T-helper 22 cell (primary cell): ENCODE measurements around the gene CYB561D2.
A peak's percentile ranks its signal among the peaks of the same experiment; 100 is the strongest.

ENCODE experiments used
- DNase-seq: peaks from one replicate; pipeline ENCODE4 v3.0.0-alpha.2; 2020; ENCODE audit warnings: low read depth

The CYB561D2 gene

DNA sequence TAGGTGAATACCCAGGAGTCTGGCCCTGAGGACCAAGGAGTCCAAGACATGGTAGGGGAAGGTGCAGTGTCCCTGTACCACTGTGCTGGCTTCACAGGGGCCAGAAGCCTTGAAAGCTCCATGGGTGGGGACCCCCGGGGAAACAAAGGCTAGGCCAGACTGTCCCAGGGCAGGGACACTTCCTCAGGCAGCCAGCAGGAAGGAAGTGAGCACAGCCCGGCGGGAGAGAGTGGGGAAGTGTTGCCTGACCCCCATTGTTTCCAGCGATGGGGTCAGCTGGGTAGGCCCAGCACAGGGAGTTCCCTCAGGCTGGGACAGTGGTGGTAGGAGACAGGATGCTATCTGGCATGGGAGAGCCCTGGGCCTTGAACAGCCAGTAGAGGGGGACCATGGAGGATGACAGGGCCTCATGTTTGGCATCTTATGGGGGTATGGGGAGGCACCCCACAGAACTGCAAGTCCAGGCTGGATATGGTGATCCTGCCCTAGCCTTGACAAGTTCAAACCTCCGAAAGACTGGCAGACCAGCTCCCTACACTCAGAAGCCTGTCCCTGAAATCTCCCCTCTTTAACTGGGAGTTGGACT, 27.0 kb upstream of the CYB561D2 start:
- DNase-seq, result no peak

DNA sequence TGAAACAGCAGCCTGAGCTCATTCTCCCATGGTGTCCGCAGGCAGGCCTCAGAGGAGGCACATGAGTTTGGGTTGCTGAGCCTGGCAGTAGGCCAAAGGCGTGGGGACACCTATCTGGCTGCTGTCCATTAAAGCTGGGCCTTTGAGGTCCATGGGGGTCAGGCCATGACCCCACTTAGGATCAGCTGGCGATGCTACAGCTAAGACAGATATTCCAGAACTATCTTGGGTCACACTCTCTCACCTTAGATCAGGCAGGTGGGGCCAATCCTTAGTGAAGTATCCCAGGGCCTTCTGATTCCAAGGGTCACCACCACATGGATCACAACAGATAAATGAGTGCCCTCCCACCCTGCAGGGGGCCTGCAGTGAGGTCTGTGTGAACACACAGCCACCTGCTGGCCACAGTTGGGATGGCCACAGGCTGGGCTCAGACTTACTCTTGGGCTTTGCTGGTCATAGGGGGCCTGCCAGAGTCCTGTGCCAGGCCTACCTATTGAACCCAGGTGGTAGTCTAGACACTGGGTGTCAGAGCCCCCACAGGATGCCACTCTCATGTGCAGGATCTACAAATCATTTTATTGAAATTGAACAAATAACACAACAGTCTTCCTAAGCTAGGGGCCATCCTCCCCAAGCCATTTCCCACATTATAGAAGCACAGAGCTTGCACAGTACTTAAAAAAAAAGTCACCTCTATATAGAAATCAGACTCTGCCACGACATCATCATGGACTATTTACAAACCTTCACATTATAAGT, 26.1 kb upstream of the CYB561D2 start:
- peak; percentile 26 for DNase-seq

DNA sequence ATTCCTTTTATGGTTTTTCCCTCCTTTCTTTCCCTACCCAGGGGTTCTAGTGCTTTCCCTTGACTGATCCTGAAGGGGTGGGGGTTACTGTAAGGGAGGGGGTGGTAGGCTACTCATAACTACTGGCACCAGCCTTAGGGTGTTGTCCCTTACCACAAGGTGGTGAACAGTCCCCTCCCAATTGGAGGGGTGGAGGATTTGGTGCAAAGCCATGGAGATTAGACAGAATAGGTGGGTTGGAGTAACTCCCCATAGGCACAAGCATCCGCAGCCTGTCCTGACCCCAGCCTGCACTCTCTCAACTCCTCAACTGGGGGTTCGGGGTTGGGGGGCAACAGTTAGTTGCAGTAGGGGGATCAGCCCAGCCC, 25.6 kb upstream of the CYB561D2 start:
- DNase-seq, result no peak

DNA sequence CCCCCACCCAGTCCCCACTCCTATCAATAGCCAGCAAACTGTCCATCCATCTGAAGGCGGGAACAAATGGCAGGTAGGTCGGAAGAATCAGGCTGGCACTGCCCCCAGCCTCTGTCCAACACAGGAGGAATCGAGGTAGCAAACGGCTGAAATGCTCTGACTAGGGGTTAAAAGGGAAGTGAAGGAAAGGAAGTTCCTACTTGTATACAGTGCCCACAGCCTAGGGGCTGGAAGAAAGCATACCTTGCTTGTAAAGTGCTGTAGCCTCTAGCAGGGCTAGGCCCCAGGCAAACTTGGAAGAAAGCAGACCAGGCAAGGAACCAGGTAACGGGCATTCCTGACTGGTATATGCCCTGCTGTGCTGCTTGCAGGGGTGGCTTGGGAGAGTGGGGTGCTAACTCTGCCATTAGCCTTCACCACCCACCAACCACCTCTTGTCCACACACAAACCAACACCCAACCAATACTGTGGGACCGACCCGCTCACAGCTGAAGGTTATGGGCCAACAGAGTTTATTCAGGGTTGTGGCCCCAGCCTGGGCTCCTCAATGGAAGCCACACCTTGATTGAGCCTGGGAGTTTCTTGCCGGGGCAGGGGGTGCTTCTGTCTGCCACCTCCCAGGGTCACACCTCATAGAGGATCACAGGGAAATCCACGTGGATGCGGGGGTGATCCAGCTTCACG, 25.0 kb upstream of the CYB561D2 start:
- no peak for DNase-seq

DNA sequence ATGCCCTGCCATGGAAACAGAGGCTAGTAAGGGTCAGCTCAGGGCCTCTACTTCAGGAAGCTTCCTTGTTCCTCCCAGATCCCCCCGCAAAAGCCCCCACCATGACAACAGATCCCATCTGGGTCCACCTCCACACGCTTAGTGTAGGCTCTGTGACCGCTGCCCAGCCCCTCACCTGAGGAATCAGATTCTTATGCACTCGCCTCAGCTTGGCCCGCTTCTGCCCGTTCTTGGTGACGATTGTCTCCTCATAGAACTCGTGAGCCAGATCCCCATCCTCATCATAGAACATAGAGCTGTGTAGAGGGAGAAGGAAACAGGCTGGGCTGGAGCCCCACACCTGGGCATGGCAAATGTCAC, 24.5 kb upstream of the CYB561D2 start:
- no peak for DNase-seq

DNA sequence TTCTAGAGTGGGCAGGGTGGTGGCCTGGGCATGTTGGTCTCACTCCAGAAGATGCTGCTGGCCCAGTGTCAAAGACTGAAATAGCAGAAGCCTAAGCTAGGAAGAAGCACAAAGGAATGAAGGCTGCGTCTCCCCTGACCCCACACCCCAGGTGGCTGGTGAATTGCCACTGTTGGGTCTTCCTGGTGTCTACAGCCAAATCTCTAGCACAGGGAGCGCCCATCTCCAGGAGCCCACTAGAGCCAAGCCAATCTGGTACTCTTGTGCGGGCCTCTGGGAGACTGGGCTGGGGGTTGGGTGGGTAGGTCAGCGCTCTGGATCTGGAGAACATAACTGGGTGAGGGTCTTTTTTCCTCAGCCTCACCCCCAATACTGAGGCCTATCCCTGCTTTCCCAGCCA, 23.5 kb upstream of the CYB561D2 start:
- no peak for DNase-seq

DNA sequence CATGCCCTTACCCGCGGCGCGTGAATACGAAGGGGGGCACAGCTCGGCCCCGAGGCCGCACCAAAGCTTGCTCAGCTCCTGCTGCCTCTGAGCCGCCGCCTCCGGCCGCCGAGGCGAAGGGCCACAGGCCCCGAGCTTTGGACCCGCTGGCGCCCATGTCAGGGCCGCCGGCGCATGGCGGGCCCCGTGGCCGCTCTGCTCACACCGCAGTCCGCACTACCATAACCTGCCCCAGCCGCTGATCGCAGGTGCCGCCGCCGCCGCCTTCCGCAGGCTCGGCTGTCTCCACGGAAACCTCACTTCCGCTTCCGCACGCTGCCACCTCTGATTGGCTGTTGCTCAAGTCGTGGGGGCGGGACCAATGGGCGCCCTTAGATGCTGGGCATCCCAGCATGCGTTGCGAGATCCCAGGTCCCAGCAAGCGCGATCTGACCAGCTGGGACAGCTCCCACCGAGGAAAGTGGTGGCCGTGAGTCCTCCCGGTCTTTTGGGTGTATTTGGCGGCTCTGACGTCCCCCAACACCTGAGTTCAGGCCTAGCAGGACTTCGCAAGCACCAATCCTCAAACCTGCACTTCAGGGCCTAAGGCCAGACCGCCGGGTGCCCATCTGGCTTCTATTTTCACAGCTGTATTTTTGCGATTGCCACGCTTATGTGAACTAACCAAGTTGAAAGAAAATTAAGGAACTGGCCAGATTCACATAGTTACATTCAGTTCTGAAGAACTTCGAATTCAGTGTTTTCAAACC, 22.5 kb upstream of the CYB561D2 start, which contains the start of gene TUSC2:
TSS of gene TUSC2 (minus strand) at position 281 of the 749 bp plus-strand sequence. CDS start at position 157, 124 bp downstream.
- peak; percentile 90 for DNase-seq

DNA sequence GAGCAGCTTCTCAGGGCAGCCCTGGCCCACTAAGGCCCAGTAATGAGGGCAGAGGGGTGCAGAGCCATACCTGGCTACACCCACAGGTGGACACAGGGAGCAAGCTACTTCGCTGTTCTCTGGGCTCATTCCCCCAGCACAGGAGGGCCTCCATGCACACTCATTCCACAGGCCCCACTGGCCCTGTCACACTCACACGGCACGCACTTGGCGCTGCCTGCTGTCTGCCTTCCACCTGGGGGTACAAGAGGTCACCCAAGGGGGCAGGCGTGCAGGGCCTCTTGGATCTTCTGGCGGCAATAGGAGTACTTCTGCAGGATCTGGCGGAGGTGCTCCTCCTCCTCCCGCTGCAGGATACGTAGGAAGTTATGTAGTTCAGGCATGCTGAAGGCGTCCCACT, 20.3 kb upstream of the CYB561D2 start:
- DNase-seq, result no peak

DNA sequence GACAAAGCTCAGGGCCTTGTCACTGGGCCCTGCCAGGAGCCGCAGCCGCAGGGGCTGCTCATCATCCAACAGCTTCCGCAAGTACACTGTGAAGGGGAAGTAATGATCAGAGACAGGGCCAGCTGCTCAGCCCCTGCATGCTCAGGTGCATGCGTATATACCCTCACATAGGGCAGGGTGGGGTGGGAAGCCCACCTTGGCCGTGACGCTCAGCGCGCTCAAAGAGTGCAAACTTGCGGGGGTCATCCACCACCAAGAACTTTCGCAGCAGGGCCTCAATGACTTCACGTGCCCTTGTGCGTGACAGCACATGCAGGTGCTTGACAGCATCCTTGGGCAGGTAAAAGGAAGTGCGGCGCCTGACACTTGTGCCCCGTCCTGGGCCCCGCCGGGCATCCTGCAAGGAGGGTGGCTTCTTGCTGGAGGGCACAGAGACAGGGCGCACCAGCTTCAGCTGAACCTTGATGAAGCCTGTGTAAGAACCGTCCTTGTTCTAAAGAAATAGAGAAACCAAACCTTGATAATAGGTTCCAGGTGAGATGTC, 19.2 kb upstream of the CYB561D2 start:
- DNase-seq, result no peak

DNA sequence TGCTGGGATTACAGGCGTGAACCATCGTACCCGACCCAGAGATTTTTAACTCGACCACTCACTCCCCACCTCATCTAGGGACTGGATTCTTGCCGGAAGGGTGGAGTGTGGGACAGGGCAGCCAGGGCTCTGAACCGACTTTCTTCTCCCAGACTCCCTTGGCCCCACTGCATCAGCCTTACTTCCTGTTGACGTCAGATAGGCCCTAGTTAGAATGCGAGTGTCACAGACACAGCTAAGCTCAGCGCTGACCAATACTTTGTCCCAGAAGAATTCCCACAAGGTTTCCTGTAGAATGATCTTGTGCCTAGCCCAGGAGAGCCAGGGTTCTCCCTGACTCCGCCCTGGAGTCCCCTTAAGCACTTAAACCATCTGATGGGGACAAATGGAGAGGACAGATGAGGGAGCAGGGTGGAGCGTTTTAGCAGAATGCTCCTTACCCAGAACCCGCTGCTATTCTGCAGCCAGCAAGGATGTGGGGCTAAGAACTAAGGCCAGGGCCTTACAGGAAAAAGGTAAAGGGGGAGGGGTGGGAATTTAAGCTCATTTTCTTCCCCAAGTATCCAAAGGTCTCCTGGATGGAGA, 16.8 kb upstream of the CYB561D2 start:
- no peak for DNase-seq

DNA sequence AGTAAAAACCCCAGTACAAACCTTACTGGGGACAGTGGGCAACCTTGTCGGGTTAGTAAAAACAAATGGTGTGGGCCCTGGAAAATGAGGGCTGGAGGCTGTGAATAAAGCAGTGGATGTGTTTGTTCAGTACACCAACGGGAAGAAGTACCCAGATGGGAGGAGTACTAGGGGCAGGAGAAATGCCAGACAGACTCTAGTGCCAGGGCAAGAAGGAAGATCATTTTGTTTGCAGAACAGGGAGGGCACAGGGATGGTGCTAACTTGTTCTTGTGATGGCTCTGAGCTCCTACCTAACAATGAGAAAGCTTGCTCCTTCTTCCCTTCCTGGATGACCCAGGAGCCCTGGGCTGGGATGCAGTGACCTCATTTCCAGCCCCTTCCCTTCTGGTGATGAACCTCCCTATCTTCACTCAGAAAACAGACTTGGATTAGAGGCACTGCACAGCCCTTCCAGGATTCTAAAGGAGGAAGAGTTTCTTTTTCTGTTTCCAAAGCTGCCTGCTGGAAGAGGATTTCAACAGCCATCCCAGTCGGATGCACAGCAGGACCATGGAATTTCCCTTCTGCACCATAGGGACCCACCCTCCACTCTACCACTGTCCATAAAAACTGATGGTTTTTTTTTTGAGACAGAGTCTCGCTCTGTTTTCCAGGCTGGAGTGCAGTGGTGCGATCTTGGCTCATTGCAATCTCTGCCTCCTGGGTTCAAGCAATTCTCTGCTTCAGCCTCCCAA, 16.2 kb upstream of the CYB561D2 start:
- no peak for DNase-seq

DNA sequence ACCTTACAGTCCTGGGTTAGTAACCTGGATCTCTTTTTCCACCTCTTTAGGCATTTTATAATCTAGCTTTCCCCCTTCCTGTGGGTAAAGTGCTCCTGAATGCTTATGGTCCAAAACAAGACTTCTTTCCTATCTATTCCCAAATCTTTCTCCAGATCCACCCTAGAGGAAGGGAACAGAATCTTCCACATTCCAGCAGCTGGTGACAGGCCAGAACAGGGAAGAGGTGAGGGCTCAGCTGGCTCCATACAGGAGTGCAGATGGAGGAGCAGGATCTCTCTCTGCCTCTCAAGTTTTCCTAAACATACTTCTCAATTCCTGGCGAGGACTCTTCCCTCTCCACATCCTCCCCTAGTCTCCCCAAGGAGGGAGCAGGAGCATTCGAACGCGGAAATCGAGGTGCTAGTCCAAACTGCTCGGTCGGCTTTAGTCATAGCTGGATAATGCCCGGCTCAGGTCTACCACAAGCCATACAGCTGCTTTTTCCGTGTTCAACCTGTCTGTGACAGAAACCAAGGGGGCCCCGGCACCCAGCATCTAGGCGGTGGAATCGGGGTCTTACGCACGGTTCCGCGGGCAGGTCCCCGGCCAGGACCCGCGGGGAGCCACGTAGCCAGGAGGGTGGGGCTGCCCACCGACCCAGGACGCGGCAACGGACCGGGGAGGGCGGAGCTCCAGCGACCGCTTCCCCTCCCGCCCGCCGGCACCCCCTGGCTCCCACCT, 14.0 kb upstream of the CYB561D2 start:
- no peak for DNase-seq

DNA sequence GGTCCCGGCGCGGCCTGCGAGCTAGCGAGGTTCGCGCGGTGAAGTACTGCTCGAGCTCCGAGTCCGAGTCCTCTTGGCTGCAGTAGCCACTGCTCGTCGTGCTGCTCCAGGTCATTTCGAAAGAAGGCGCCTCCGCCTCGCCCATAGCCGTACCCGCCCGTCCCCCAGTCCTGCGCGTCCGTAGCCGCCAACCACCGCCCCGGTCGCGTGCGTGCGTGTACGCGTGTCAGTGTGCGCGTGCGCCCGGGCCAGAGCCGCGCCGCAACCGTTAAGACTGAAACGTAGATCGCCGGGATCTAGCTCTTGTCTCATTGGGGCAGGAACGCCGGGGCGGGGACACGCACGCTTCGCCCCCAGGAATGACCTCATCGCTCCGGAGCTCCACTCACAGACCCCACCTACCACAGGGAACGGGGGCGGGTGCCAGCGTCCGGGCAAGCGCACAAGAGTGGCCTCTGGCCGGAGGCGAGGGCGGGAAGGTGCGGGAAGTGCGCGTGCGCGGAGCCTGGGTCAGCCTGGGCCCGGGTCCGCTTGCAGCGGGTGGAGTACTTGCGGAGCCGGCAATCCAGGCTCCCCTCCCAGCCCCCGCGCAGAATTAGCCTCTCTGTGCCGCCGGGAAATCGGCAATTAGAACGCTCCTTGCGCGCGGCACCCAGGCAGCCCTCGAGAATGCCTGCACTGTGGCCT, 13.3 kb upstream of the CYB561D2 start:
- peak; percentile 92 for DNase-seq

DNA sequence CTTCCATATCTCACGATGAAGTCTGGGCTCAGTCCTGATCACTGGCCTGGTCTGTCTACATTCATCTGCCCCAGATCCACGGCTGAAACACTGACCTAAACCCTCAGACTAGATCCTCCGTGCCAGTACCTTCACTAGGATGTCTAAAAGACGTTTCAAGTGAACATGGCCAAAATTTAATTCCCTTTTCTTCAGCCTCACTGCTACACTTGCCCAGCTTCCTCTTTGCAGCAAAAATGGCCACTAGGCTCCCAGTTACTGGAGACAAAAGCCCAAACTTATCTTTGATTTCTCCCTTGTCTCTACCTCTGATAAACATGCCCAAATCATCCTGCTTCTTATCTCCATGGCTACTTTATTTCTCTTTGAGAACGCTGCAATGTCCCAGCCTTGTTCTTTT, 11.7 kb upstream of the CYB561D2 start:
- DNase-seq, result no peak

DNA sequence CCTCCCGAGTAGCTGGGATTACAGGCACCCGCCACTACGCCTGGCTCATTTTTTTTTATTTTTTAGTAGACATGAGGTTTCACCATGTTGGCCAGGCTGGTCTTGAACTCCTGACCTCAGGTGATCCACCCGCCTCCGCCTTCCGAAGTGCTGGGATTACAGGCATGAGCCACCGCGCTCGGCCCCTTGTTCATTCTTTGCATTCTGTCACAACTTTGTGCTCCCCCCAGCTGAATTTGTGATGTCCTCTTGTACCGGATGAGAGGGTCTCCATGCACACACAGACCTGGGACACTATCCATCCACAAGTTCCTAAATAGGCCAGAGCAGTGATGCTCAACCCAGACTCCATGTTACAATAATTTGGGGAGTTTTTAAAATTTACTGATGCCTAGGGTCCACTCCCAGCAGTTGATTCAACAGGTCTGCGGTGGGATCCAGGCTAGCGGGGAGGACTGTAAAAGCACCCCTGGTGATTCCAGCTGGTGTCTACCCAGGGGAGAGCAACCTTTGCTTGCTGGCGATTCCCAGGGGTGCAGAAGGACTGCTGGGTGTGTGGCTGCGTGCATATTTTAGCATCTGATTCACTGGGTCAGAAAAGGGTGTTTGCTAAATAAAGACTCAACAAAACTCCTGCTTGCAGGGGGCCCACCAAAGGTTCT, 11.0 kb upstream of the CYB561D2 start:
- no peak for DNase-seq

DNA sequence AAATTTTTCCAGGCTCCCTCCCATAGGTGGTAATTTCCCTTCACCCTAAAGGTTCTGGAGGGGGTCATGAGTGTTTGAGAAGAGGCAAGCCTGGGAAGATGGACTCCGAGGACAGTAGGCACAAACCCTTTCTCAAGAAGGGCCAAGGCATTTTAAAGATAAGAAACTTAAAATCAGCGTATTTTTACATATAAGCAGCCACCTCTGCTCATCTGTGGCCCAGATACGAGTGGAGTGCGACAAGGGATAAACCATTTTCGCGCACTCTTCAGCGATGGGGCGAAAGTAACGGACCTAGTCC, 10.6 kb upstream of the CYB561D2 start:
- no peak for DNase-seq

DNA sequence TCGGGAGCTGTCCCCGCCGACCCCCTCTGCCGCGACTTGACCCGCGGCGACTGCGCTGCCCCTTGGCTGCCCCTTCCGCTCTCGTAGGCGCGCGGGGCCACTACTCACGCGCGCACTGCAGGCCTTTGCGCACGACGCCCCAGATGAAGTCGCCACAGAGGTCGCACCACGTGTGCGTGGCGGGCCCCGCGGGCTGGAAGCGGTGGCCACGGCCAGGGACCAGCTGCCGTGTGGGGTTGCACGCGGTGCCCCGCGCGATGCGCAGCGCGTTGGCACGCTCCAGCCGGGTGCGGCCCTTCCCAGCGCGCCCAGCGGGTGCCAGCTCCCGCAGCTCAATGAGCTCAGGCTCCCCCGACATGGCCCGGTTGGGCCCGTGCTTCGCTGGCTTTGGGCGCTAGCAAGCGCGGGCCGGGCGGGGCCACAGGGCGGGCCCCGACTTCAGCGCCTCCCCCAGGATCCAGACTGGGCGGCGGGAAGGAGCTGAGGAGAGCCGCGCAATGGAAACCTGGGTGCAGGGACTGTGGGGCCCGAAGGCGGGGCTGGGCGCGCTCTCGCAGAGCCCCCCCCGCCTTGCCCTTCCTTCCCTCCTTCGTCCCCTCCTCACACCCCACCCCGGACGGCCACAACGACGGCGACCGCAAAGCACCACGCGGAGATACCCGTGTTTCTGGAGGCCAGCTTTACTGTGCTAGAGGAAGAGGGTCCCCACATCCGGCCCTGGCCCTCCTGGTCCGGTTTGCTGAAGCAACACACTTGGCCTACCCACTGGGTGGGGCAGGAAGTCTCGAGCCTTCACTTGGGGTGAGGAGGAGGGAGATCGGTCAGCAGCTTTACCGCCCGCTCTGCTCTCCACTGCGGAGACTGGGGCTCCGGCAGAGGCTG, 10.0 kb upstream of the CYB561D2 start, which contains the start of gene RASSF1:
TSS of gene RASSF1 (minus strand) at position 389 of the 882 bp plus-strand sequence. CDS start at position 358, 31 bp downstream.
- peak; percentile 50 for DNase-seq

DNA sequence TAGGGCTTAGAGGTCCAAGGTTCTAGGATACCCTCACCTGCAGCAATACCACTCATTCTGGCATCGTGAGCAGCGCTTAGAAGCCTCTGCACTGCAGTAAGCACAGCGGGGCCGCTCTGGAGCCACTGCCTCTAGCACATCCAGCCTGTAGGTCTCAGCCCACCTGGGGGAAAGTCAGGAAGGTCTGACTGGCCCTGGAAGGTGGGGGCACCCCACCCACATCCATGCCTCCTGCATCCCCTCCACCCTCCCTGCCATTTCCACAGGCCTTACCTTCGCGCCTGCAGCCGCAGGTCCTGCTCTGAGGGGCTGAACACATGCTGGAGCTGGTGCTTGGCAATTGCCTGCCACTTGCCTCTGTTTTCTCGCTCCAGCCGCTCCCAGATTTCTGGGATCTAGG, 9.1 kb upstream of the CYB561D2 start:
- DNase-seq, result no peak
